HCT116 (cell line): ENCODE data around the gene NUTM2F.
"Not testable (repeated sequence)": the region's sequence is repeated elsewhere in the genome, so short reads cannot be mapped to it uniquely, and the experiment has no call there.

ENCODE experiments used
- ELF1 ChIP-seq: IDR thresholded peaks from 2 replicates; pipeline ENCODE4 v1.6.1; 2012; ENCODE audit warnings: low read depth, borderline replicate concordance
- RAD21 ChIP-seq: IDR thresholded peaks from 2 replicates; pipeline ENCODE4 v1.6.1; 2012; ENCODE audit warnings: low read depth, mild to moderate bottlenecking

DNA sequence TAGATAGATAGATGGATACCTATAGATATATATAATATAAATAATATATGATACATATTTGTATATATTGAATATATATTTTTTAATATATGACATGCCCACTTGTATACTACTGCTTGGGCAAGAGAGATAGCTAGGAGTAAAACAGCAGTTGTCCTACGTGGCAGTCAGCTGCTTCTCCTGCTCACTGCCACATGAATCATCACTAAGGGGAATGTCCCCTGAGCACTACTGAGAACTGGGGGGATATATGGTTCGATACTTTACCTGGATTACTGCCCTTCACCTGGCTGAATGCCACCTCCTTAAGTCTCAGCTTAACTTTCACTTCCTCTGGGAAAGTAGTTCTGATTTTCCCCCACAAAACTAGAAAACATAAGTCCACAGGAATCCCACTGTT, 13.3 kb upstream of the NUTM2F start:
- not testable (repeated sequence) for TF ChIP-seq RAD21, ELF1
